ENCODE data around the gene CTNNA1.
"Not testable (repeated sequence)": the region's sequence is repeated elsewhere in the genome, so short reads cannot be mapped to it uniquely, and the experiment has no call there.

CTNNA1 gene

GRCh38 chr5:138724470-138725146 is 28.6 kb upstream of the CTNNA1 start:
- DNase-seq (ENCODE audit: low read depth, low spot score): no peak

- DNase-seq (ENCODE audit: low read depth, low spot score): no peak
Observed at GRCh38 chr5:138725153-138725817, 27.9 kb upstream of the CTNNA1 start.

GRCh38 chr5:138725818-138726416 is 27.3 kb upstream of the CTNNA1 start:
- DNase-seq (ENCODE audit: low read depth, low spot score): no peak

GRCh38 chr5:138726848-138727247 is 26.4 kb upstream of the CTNNA1 start:
- no peak for DNase-seq (ENCODE audit: low read depth, low spot score)

- DNase-seq (ENCODE audit: low read depth, low spot score): not testable (repeated sequence)
Observed at GRCh38 chr5:138730496-138730895, 22.7 kb upstream of the CTNNA1 start.

- DNase-seq (ENCODE audit: low read depth, low spot score): no peak
Observed at GRCh38 chr5:138732466-138732865, 20.8 kb upstream of the CTNNA1 start.

GRCh38 chr5:138732933-138733332 is 20.3 kb upstream of the CTNNA1 start:
- no peak for DNase-seq (ENCODE audit: low read depth, low spot score)

GRCh38 chr5:138733509-138733908 is 19.7 kb upstream of the CTNNA1 start:
- DNase-seq (ENCODE audit: low read depth, low spot score): no peak

- no peak for DNase-seq (ENCODE audit: low read depth, low spot score)
Observed at GRCh38 chr5:138736293-138736692, 16.9 kb upstream of the CTNNA1 start.

- no peak for DNase-seq (ENCODE audit: low read depth, low spot score)
Observed at GRCh38 chr5:138737494-138738265, 15.5 kb upstream of the CTNNA1 start.

GRCh38 chr5:138738399-138738798 is 14.8 kb upstream of the CTNNA1 start:
- DNase-seq (ENCODE audit: low read depth, low spot score): no peak

- no peak for DNase-seq (ENCODE audit: low read depth, low spot score)
Observed at GRCh38 chr5:138739938-138740337, 13.3 kb upstream of the CTNNA1 start.

- no peak for DNase-seq (ENCODE audit: low read depth, low spot score)
Observed at GRCh38 chr5:138743484-138743883, 9.7 kb upstream of the CTNNA1 start.

- no peak for DNase-seq (ENCODE audit: low read depth, low spot score)
Observed at GRCh38 chr5:138745268-138745667, 8.0 kb upstream of the CTNNA1 start.

- no peak for DNase-seq (ENCODE audit: low read depth, low spot score)
Observed at GRCh38 chr5:138748630-138749081, 4.6 kb upstream of the CTNNA1 start.

GRCh38 chr5:138751344-138751743 is 1.9 kb upstream of the CTNNA1 start:
- not testable (repeated sequence) for DNase-seq (ENCODE audit: low read depth, low spot score)

GRCh38 chr5:138752341-138752950 is 779 bp upstream of the CTNNA1 start:
- no peak for DNase-seq (ENCODE audit: low read depth, low spot score)

- no peak for DNase-seq (ENCODE audit: low read depth, low spot score)
Observed at GRCh38 chr5:138753794-138754698, 821 bp downstream of the CTNNA1 start.

- DNase-seq (ENCODE audit: low read depth, low spot score): no peak
Observed at GRCh38 chr5:138754699-138755057, 1.5 kb downstream of the CTNNA1 start.

GRCh38 chr5:138755084-138755748 is 2.0 kb downstream of the CTNNA1 start:
- DNase-seq (ENCODE audit: low read depth, low spot score): no peak

All from activated CD4-positive, CD25-positive, alpha-beta regulatory T cell treated with anti-CD3 and anti-CD28 coated beads, Interleukin-2, amount 50 U/mL, for 16 hours (primary cell).